Large intestine (tissue), 3 donors: ENCODE results near the gene FGF14. TPM values are rescaled to one million over a fixed set of nuclear protein-coding genes. Genes with fewer than 3 reads are reported as not detected.
"Not testable (repeated sequence)": the region's sequence is repeated elsewhere in the genome, so short reads cannot be mapped to it uniquely, and the experiment has no call there.

ENCODE experiments used
- DNase-seq, 2 donors: peaks; one replicate each; pipeline versions ENCODE4 v3.0.0 to v3.0.0-alpha.2; 2013
- H3K27ac ChIP-seq: one replicate; pipeline ENCODE4 v1.5.1; 2013; ENCODE audit warnings: low read length
- H3K27me3 ChIP-seq: 2 replicates; pipeline ENCODE4 v1.6.1; 2013; ENCODE audit warnings: low read length; ENCODE audit not compliant: control insufficient read depth, insufficient read depth
- H3K36me3 ChIP-seq: 2 replicates; pipeline ENCODE4 v1.6.1; 2013; ENCODE audit warnings: low read length; ENCODE audit not compliant: control insufficient read depth, insufficient read depth
- H3K4me1 ChIP-seq: one replicate; pipeline ENCODE4 v1.6.1; 2013; ENCODE audit warnings: low read length; ENCODE audit not compliant: control insufficient read depth, insufficient read depth
- H3K4me3 ChIP-seq: one replicate; pipeline ENCODE4 v1.5.1; 2013; ENCODE audit warnings: low read length
- H3K9me3 ChIP-seq: one replicate; pipeline ENCODE4 v1.6.1; 2013; ENCODE audit warnings: mild to moderate bottlenecking, low read depth, low read length, moderate library complexity; ENCODE audit not compliant: control insufficient read depth
- WGBS: methylation state at CpG from one replicate; pipeline ENCODE4 v1.1.5; 2013; ENCODE audit warnings: low lambda C conversion rate; ENCODE audit not compliant: insufficient coverage; 5-methylcytosine and 5-hydroxymethylcytosine counted together
- polyA plus RNA-seq: library from polyadenylated mRNA; unstranded; fragments of 120-200 nt; gene quantifications from one replicate; pipeline ENCODE4 v1.2.1, GENCODE V29; 2013

Gene FGF14
- polyA plus RNA-seq, 1 donor, result 2.1 TPM

DNA sequence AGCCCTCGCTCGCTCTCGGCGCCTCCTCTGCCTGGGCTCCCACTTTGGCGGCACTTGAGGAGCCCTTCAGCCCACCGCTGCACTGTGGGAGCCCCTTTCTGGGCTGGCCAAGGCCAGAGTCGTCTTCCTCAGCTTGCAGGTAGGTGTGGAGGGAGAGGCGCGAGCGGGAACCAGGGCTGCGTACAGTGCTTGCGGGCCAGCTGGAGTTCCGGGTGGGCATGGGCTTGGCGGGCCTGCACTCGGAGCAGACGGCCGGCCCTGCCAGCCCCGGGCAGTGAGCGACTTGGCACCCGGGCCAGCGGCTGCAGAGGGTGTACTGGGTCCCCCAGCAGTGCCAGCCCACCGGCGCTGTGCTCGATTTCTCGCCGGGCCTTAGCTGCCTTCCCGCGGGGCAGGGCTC, 333.5 kb downstream of the FGF14 start:
- no CpG with 5 or more reads among the region's 28 CpGs for WGBS
- not testable (repeated sequence) for H3K27me3 ChIP-seq, H3K4me1 ChIP-seq, H3K4me3 ChIP-seq, DNase-seq, H3K9me3 ChIP-seq, H3K36me3 ChIP-seq, H3K27ac ChIP-seq

DNA sequence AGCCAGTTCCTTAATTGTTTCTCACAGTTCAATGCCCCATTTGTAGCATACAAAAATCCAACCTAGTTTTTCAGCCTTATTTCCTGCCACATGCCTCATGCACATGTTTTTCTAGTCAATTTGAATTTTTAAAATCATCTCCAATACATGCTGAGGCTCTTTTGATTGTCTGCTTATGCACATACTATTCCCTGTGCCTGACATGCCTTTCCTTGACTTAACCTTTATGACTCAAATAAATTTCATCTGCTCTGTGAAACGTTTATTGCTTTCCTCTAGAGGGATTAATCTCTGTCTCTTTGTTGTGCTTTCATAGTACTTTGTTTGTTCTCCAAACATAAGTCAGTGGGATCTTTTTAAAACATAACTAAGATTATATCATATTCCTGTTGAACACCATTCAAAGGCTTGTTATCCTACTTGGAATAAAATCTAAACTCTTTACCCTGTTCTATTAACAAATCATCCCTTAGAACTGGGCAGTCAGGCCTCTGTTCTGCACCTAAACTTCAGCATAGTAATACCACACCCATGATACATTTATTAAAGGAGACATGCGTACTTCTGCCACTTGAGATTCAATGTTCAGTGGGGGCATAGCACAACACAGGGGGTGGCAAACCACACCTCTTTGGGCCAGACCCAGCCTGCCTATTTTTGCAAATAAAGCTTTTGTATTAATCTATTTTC, 346.6 kb downstream of the FGF14 start:
- DNase-seq, result no peak
- Histone ChIP-seq H3K36me3 (no peaks in the 10 kb centered on the region), H3K4me1 (no peaks in the 10 kb centered on the region), H3K4me3 (no peak overlapping the region), H3K27ac (no peak overlapping the region), H3K27me3 (no peaks in the 10 kb centered on the region), H3K9me3 (peaks cover 6% of the 10 kb centered on the region)
- 20% methylated on average over 1 of the region's 2 CpGs for WGBS

DNA sequence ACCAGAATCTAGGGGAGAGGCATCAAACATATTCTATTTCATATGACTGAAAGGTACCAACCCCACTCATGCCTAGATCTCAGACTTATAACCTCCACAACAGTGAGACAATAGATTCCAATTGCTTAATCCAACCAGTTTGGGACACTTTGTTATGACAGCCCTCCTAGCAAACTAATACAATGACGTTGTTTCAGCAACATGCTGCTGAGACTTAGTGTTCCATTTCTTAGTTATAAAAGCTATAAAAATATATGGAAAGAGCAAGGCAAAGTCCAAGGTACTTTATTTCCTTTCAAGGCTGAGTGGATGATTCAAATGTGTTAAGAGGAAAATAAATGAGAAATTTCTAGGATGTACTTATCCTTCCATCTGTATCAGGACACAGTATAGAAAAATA, 352.0 kb downstream of the FGF14 start:
- no peak for DNase-seq
- H3K4me3 ChIP-seq, result no peak overlapping the region
- H3K27ac ChIP-seq, result no peak overlapping the region
- no peaks in the 10 kb centered on the region for H3K36me3 ChIP-seq
- no peaks in the 10 kb centered on the region for H3K4me1 ChIP-seq
- no CpG with 5 or more reads among the region's 1 CpG for WGBS
- peaks cover 6% of the 10 kb centered on the region for H3K9me3 ChIP-seq
- H3K27me3 ChIP-seq, result no peaks in the 10 kb centered on the region

DNA sequence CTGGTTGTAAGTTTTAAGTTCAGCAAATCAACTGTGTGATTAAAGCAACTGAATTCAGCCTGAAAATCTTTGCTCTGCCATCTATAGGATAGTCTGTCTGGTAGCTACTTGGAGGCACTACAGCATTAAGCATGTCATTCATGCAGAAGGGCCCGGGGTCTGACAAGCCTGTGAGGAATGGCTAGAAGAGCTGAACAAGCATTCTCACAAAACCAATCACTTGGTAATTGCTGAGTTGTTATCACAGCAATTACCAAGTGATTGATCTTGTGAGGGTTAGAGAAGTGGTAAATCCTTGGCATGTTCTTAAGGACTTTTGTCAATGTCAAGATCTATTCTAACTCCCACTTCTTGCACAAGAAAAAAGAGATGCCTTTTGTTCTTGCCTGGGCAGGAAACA, 356.1 kb downstream of the FGF14 start:
- no peaks in the 10 kb centered on the region for H3K36me3 ChIP-seq
- no peak overlapping the region for H3K27ac ChIP-seq
- WGBS, result no CpG with 5 or more reads among the region's 1 CpG
- no peak overlapping the region for H3K4me3 ChIP-seq
- H3K4me1 ChIP-seq, result no peaks in the 10 kb centered on the region
- no peak for DNase-seq
- no peaks in the 10 kb centered on the region for H3K9me3 ChIP-seq
- H3K27me3 ChIP-seq, result no peaks in the 10 kb centered on the region

DNA sequence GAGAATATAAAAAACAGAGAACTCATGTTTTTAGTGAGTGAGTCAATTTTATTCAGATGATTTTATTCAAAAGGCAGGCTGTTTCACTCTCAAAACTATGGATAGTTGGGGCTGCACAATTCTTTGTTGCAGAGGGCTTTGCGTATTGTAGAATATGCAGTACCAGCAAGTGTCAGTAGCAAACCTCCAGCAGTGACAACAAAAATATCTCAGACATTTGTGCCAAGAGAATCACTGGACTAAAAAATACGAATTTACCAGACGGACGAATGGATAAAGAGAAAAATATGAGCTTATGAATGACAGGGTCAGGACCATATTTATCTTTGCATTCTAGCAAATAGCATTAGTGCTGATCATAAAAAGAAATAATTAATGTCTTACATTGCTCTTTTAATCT, 359.1 kb downstream of the FGF14 start:
- no peaks in the 10 kb centered on the region for H3K27me3 ChIP-seq
- no peak overlapping the region for H3K27ac ChIP-seq
- no peaks in the 10 kb centered on the region for H3K4me1 ChIP-seq
- no peak for DNase-seq
- no peaks in the 10 kb centered on the region for H3K36me3 ChIP-seq
- H3K9me3 ChIP-seq, result no peaks in the 10 kb centered on the region
- no CpG with 5 or more reads among the region's 4 CpGs for WGBS
- no peak overlapping the region for H3K4me3 ChIP-seq

DNA sequence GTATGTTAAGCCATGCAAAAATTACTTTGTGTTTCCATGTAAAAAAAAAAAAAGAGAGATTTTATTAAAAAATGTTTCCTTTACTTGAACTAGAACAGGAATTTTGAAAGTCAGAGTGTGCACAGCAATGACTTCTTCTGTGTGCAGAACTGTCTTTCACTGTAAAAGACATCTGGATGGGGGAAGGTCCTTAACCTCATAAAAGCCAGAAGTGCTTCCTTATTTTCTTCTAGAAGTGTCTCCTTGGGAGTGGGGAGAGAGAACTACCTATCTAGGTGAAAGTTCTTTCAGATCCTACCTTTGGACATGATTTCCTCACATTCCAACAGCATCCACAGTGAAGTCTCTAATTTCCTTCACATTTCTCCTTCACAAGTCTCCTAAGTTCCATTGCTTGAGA, 360.3 kb downstream of the FGF14 start:
- Histone ChIP-seq H3K4me3 (no peak overlapping the region), H3K4me1 (no peaks in the 10 kb centered on the region), H3K9me3 (no peaks in the 10 kb centered on the region), H3K27me3 (no peaks in the 10 kb centered on the region), H3K27ac (no peak overlapping the region), H3K36me3 (no peaks in the 10 kb centered on the region)
- DNase-seq, result no peak

DNA sequence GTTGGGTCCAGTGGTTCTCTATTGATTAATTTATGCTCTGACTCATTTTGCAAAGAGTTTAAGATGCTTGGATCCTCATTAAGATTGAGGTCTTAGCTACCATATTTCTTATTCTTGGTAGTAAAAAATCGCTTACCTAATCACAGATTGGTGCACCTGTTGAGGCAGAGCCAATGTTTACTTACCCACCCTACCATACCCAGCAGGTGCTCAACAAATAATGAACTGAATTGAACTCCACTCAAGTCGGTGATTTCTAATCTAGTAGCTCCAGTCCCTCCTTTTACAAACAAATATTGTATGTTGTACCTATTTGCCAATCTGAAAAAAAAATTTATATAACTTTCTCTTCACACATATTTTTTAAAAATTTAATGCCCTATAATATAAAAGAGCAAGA, 361.0 kb downstream of the FGF14 start:
- DNase-seq, result no peak
- no peak overlapping the region for H3K27ac ChIP-seq
- no peaks in the 10 kb centered on the region for H3K9me3 ChIP-seq
- H3K4me1 ChIP-seq, result no peaks in the 10 kb centered on the region
- H3K4me3 ChIP-seq, result no peak overlapping the region
- no peaks in the 10 kb centered on the region for H3K27me3 ChIP-seq
- no CpG with 5 or more reads among the region's 2 CpGs for WGBS
- H3K36me3 ChIP-seq, result no peaks in the 10 kb centered on the region

DNA sequence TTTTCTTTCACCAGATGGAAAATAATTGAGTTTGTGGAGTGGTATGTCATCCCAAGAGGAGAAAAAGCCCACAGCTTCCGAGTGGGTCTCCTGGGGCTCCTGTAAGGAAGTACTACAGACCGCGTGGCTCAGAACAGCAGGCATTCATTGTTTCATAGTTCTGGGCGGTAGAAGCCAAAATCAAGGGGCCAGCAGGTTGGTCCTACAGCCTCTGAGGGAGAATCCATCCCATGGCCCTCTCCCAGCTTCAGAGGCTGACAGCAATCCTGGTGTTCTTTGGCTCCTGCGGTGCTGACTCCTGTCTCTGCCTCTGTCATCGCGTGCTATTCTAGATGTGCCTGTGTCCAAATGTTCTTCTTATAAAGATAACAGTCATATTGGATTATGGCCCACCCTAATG, 362.6 kb downstream of the FGF14 start:
- H3K4me1 ChIP-seq, result no peaks in the 10 kb centered on the region
- DNase-seq, result no peak
- 80% methylated on average over 2 of the region's 7 CpGs for WGBS
- H3K9me3 ChIP-seq, result no peaks in the 10 kb centered on the region
- no peak overlapping the region for H3K27ac ChIP-seq
- H3K36me3 ChIP-seq, result no peaks in the 10 kb centered on the region
- H3K27me3 ChIP-seq, result no peaks in the 10 kb centered on the region
- H3K4me3 ChIP-seq, result no peak overlapping the region

DNA sequence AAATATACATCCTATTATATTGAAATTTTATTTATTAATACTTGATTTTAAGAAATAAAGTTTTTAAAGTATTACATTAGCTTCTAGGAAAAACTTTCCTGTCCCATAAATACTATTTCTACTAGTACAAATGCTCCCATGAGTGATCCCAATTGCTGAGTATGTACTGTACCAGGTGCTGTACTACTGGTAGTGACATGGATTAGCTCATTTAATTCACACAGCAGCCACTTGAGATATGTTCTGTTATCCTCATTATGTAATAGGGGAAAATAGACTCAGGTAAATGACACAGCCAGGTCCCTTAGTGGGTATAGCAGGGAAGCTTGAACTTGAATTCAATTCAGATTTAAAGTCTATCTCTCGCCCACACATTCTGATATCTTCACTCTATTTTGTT, 363.1 kb downstream of the FGF14 start:
- no peak for DNase-seq
- WGBS, result 100% methylated on average over 1 of the region's 1 CpG
- H3K4me1 ChIP-seq, result no peaks in the 10 kb centered on the region
- H3K27ac ChIP-seq, result no peak overlapping the region
- no peak overlapping the region for H3K4me3 ChIP-seq
- no peaks in the 10 kb centered on the region for H3K9me3 ChIP-seq
- H3K27me3 ChIP-seq, result no peaks in the 10 kb centered on the region
- H3K36me3 ChIP-seq, result no peaks in the 10 kb centered on the region

DNA sequence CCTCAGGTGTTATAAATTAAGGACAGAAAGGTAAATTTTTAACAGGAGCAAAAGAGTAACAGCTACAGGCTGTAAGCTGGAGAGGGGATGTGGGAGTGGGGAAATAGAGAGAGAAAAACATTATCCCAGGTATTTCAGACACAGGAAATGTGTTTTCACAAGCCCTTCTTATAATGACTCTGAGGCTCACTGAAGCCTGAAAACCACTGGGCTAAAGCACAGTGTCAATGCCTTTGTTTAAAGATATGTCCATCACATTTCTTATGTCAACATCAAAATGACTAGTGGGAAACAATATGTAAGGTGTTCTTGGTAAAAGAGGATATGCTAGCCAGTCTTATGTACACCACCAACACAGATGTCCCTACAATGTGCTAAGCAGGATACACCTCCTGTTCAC, 365.9 kb downstream of the FGF14 start:
- Histone ChIP-seq H3K4me1 (no peaks in the 10 kb centered on the region), H3K9me3 (no peaks in the 10 kb centered on the region), H3K36me3 (no peaks in the 10 kb centered on the region), H3K27ac (no peak overlapping the region), H3K27me3 (no peaks in the 10 kb centered on the region), H3K4me3 (no peak overlapping the region)
- no peak for DNase-seq

DNA sequence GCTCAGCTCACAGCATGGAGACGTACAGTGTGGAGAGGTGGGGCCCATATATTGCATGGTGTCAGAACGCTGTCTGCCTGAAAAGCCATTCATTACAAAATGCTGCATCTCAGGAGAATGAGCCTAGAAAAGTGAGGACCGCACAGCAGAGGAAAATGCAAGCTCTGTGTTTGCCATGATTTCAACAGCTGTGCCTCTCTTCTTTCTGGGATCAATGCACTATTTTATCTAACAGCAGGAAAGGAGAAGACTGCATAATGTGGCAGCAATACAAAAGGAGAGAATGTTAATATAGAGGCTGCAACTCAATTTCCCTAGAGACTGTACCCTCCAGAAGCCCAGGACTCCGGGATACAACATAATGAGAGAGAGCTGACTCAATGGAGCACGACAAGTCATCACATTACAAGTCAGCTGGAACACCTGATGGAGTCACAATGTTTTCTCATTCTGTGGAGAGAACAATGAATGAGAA, 368.0 kb downstream of the FGF14 start:
- Histone ChIP-seq H3K27me3 (no peaks in the 10 kb centered on the region), H3K27ac (no peak overlapping the region), H3K9me3 (no peaks in the 10 kb centered on the region), H3K4me1 (no peaks in the 10 kb centered on the region), H3K36me3 (no peaks in the 10 kb centered on the region), H3K4me3 (no peak overlapping the region)
- no peak for DNase-seq
- WGBS, result no CpG with 5 or more reads among the region's 5 CpGs
